HEK293T (cell line): Measurements from ENCODE around the gene VIT.
A peak's percentile ranks its signal among the peaks of the same experiment; 100 is the strongest.

Experiments
- CTCF ChIA-PET: fragments of 350-600 bp; formaldehyde crosslinking; extraction: SDS; loops from one replicate; lab custom pipeline; 2021; ENCODE audit warnings: antibody characterized with exemption, inconsistent platforms; lab: Yijun Ruan, JAX
- POLR2A ChIA-PET: fragments of 350-600 bp; formaldehyde crosslinking; extraction: SDS; loops from one replicate; lab custom pipeline; 2020; ENCODE audit warnings: antibody characterized with exemption, inconsistent platforms; lab: Yijun Ruan, JAX
- DNase-seq: peaks from one replicate; pipeline ENCODE4 v3.0.0; 2012; ENCODE audit warnings: mixed read lengths; ENCODE audit errors: extremely low spot score
- ARNT ChIP-seq: fragments of 450-650 bp; IDR thresholded peaks from 2 replicates; pipeline ENCODE4 v1.6.1; 2017; ENCODE audit warnings: mild to moderate bottlenecking
- BHLHE40 ChIP-seq: fragments of 450-650 bp; IDR thresholded peaks from 2 replicates; pipeline ENCODE4 v1.6.1; 2016; ENCODE audit warnings: mild to moderate bottlenecking, moderate library complexity, borderline replicate concordance
- CTBP1 ChIP-seq: fragments of 450-650 bp; IDR thresholded peaks from 2 replicates; pipeline ENCODE4 v1.6.1; 2016; ENCODE audit warnings: borderline replicate concordance
- ELF4 ChIP-seq: fragments of 450-650 bp; IDR thresholded peaks from 2 replicates; pipeline ENCODE4 v1.6.1; 2017; ENCODE audit warnings: antibody characterized with exemption
- FOXA1 ChIP-seq: fragments of 450-650 bp; IDR thresholded peaks from 2 replicates; pipeline ENCODE4 v1.6.1; 2016; ENCODE audit warnings: mild to moderate bottlenecking
- FOXK2 ChIP-seq: fragments of 450-650 bp; IDR thresholded peaks from 2 replicates; pipeline ENCODE4 v1.6.1; 2016; ENCODE audit warnings: mild to moderate bottlenecking
- FOXM1 ChIP-seq: fragments of 450-650 bp; IDR thresholded peaks from 2 replicates; pipeline ENCODE4 v1.6.1; 2017; ENCODE audit warnings: mild to moderate bottlenecking, borderline replicate concordance
- HDGF ChIP-seq: fragments of 450-650 bp; IDR thresholded peaks from 2 replicates; pipeline ENCODE4 v1.6.1; 2017; ENCODE audit warnings: antibody characterized with exemption, borderline replicate concordance
- L3MBTL2 ChIP-seq: fragments of 450-650 bp; conservative IDR thresholded peaks from 2 replicates; pipeline ENCODE4 v1.6.1; 2016; ENCODE audit warnings: mild to moderate bottlenecking
- LEF1 ChIP-seq: fragments of 450-650 bp; IDR thresholded peaks from 2 replicates; pipeline ENCODE4 v1.6.1; 2017; ENCODE audit warnings: mild to moderate bottlenecking, borderline replicate concordance
- NFRKB ChIP-seq: fragments of 450-650 bp; IDR thresholded peaks from 2 replicates; pipeline ENCODE4 v1.6.1; 2016; ENCODE audit warnings: mild to moderate bottlenecking, moderate library complexity
- PKNOX1 ChIP-seq: fragments of 450-650 bp; IDR thresholded peaks from 2 replicates; pipeline ENCODE4 v1.6.1; 2016
- SP1 ChIP-seq: fragments of 450-650 bp; IDR thresholded peaks from 2 replicates; pipeline ENCODE4 v1.6.1; 2017
- SUZ12 ChIP-seq: fragments of 450-650 bp; IDR thresholded peaks from 2 replicates; pipeline ENCODE4 v1.6.1; 2016; ENCODE audit warnings: mild to moderate bottlenecking
- TARDBP ChIP-seq: fragments of 450-650 bp; IDR thresholded peaks from 2 replicates; pipeline ENCODE4 v1.6.1; 2016
- ZNF384 ChIP-seq: fragments of 450-650 bp; IDR thresholded peaks from 2 replicates; pipeline ENCODE4 v1.6.1; 2016

The VIT gene

GRCh38 chr2:36750101-36750500, 53.6 kb downstream of the VIT start:
- DNase-seq = no peak

GRCh38 chr2:36753706-36754221, 57.3 kb downstream of the VIT start:
- TF ChIP-seq ZNF384 = no peak
- no peak for TF ChIP-seq CTBP1
- no peak for TF ChIP-seq SUZ12
- no peak for TF ChIP-seq LEF1
- TF ChIP-seq L3MBTL2 = no peak
- TF ChIP-seq BHLHE40 = no peak
- TF ChIP-seq SP1 = no peak
- TF ChIP-seq TARDBP = no peak
- no peak for TF ChIP-seq FOXK2
- no peak for TF ChIP-seq PKNOX1
- no peak for DNase-seq
- ChIA-PET CTCF (no interaction called here), POLR2A (no interaction called here)

More at GRCh38 chr2:36750101-36750500, 53.6 kb downstream of the VIT start:
- TF ChIP-seq ARNT (no peak), HDGF (no peak), FOXK2 (no peak), FOXM1 (no peak), SP1 (no peak), BHLHE40 (no peak), TARDBP (no peak), CTBP1 (no peak), NFRKB (no peak), ZNF384 (no peak), L3MBTL2 (no peak)
- POLR2A ChIA-PET = no interaction called here
- CTCF ChIA-PET = no interaction called here

GRCh38 chr2:36754578-36754977, 58.1 kb downstream of the VIT start:
- TF ChIP-seq FOXK2 (no peak), CTBP1 (no peak)
- CTCF ChIA-PET = no interaction called here
- DNase-seq = no peak
- POLR2A ChIA-PET = no interaction called here

GRCh38 chr2:36756438-36756837, 59.9 kb downstream of the VIT start:
- POLR2A ChIA-PET = no interaction called here
- no peak for DNase-seq
- CTCF ChIA-PET = no interaction called here

GRCh38 chr2:36762764-36763490, 66.4 kb downstream of the VIT start:
- no peak for DNase-seq
- POLR2A ChIA-PET = no interaction called here
- CTCF ChIA-PET = no interaction called here
- TF ChIP-seq LEF1 (no peak), FOXK2 (no peak), TARDBP (no peak)

More at GRCh38 chr2:36756438-36756837, 59.9 kb downstream of the VIT start:
- TF ChIP-seq ARNT (no peak), NFRKB (no peak), FOXK2 (no peak), HDGF (no peak), FOXA1 (no peak), SUZ12 (no peak), CTBP1 (no peak)

GRCh38 chr2:36769106-36769505, 72.6 kb downstream of the VIT start:
- DNase-seq = no peak
- CTCF ChIA-PET = interaction anchor here (0.6 kb wide), 1 partner anchor 217 kb away, joined by 3 read pairs; no protein-coding TSS in a partner anchor
- TF ChIP-seq ZNF384 (no peak), FOXA1 (no peak), FOXM1 (no peak), FOXK2 (no peak), ELF4 (no peak), TARDBP (no peak), ARNT (no peak), SUZ12 (no peak), SP1 (no peak), PKNOX1 (no peak)
- POLR2A ChIA-PET = no interaction called here

GRCh38 chr2:36770542-36771287, 74.2 kb downstream of the VIT start:
- ChIA-PET CTCF (interaction anchor here (0.5 to 1.3 kb wide), 5 partner anchors 9 to 43 kb away, joined by 3 to 6 read pairs (median 4); no protein-coding TSS in a partner anchor), POLR2A (no interaction called here)
- peak; percentile 75 for DNase-seq
- TF ChIP-seq FOXM1 (no peak), ZNF384 (no peak), HDGF (no peak), LEF1 (no peak), CTBP1 (no peak), SUZ12 (no peak), BHLHE40 (no peak), PKNOX1 (no peak), FOXK2 (no peak), ELF4 (no peak)
